IPS-15b (cell line): Measurements from ENCODE around the gene PARD6A.

Source experiments
- H3K27me3 ChIP-seq: one replicate; pipeline ENCODE4 v1.6.1; 2013; ENCODE audit warnings: low read length; ENCODE audit not compliant: control insufficient read depth, insufficient read depth
- H3K36me3 ChIP-seq: one replicate; pipeline ENCODE4 v1.6.1; 2013; ENCODE audit warnings: low read length; ENCODE audit not compliant: control insufficient read depth, insufficient read depth
- H3K4me1 ChIP-seq: one replicate; pipeline ENCODE4 v1.6.1; 2013; ENCODE audit warnings: mild to moderate bottlenecking, low read length; ENCODE audit not compliant: control insufficient read depth, insufficient read depth
- H3K4me3 ChIP-seq: one replicate; pipeline ENCODE4 v1.5.1; 2013; ENCODE audit warnings: low read depth, low read length
- H3K9ac ChIP-seq: one replicate; pipeline ENCODE4 v1.6.1; 2013; ENCODE audit warnings: low read depth, mild to moderate bottlenecking, low read length
- H3K9me3 ChIP-seq: one replicate; pipeline ENCODE4 v1.6.1; 2013; ENCODE audit warnings: mild to moderate bottlenecking, low read length; ENCODE audit not compliant: control insufficient read depth, insufficient read depth

Gene PARD6A

GRCh38 chr16:67672739-67673662 lies 12.2 kb downstream of the PARD6A start:
- Histone ChIP-seq H3K27me3 (no peaks in the 10 kb centered on the region), H3K4me3 (no peak overlapping the region), H3K9me3 (no peaks in the 10 kb centered on the region), H3K9ac (peak overlapping the region; percentile 37), H3K36me3 (peaks cover 6% of the 10 kb centered on the region), H3K4me1 (peaks cover 2% of the 10 kb centered on the region)

- H3K27me3 ChIP-seq = no peaks in the 10 kb centered on the region
- H3K9me3 ChIP-seq = no peaks in the 10 kb centered on the region
- peaks cover 2% of the 10 kb centered on the region for H3K4me1 ChIP-seq
- H3K9ac ChIP-seq = no peak overlapping the region
- H3K4me3 ChIP-seq = no peak overlapping the region
- peaks cover 6% of the 10 kb centered on the region for H3K36me3 ChIP-seq
Observed at GRCh38 chr16:67673712-67674580, 13.2 kb downstream of the PARD6A start.

DNA sequence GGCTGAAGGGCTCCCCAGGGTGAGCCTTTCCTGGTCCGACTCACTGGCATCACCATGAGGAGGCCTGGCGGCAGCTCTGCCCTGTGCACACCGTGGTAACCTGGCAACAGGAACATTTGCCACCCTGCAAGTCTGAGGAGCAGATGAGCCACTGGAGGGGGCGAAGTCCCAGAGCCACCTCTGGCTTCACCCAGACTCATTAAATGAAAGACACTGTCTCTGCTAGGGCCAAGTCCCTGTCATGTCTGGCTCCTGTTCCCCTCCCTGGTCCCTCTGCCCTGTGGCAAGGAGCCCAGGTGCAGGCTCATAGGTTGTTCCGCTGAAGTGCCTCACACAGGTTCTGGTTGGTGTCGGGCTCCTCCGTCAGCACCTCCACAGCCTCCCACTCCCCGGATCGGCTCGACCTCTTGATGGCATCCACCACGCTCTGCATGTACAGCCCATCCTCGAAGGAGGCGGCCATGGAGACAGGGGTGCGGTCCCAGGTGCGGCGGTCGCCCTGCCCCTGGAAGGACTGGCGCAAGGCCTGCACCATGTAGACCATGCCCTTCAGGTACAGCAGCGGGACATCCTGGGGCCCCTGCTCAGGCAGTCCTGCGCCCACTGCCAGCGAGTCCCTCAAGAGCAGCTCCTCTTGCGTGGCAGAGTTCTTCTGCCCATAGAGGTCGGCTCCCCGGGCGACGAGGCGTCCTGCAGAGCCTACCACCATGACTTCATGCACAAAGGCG lies 14.3 kb downstream of the PARD6A start:
- no peak overlapping the region for H3K4me3 ChIP-seq
- H3K36me3 ChIP-seq = peaks cover 6% of the 10 kb centered on the region
- H3K4me1 ChIP-seq = peaks cover 2% of the 10 kb centered on the region
- no peaks in the 10 kb centered on the region for H3K27me3 ChIP-seq
- no peak overlapping the region for H3K9ac ChIP-seq
- no peaks in the 10 kb centered on the region for H3K9me3 ChIP-seq

DNA sequence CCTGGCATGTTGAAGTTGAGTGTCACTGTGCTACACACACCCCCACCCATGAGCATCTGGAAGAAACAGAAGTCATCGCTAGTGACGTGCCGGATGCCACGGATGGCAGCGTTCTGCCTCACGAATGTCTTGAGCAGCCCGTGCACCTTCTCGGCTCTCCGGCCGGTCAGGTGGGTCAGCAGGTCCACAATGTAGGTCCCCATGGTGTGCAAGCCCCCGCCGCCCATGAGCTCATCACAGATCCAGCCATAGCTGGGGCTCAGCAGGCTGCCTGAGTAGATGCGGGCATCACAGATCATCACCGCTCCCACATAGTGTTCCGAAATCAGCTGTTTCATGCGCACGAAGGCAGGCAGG lies 14.8 kb downstream of the PARD6A start:
- Histone ChIP-seq H3K27me3 (no peaks in the 10 kb centered on the region), H3K4me3 (no peak overlapping the region), H3K9me3 (no peaks in the 10 kb centered on the region), H3K36me3 (peaks cover 6% of the 10 kb centered on the region), H3K4me1 (peaks cover 2% of the 10 kb centered on the region), H3K9ac (no peak overlapping the region)

DNA sequence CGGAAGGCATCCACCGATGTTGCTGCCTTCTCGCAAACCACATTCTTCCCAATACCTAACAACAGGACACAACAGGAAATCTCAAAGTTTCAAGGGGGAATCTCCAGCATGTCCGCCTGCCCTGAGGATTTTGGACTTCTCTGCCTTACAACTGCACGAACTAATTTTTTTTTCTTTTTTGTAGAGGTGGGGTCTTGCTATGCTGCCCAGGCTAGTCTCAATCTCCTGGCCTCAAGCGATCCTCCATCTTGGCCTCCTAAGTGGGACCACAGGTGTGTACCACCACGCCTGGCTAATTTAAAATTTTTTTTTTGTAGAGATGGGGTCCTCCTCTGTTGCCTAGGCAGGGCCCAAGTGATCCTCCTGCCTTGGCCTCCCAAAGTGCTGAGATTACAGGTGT lies 15.2 kb downstream of the PARD6A start:
- H3K27me3 ChIP-seq = no peaks in the 10 kb centered on the region
- H3K36me3 ChIP-seq = peaks cover 6% of the 10 kb centered on the region
- H3K4me3 ChIP-seq = no peak overlapping the region
- no peak overlapping the region for H3K9ac ChIP-seq
- peaks cover 2% of the 10 kb centered on the region for H3K4me1 ChIP-seq
- no peaks in the 10 kb centered on the region for H3K9me3 ChIP-seq

DNA sequence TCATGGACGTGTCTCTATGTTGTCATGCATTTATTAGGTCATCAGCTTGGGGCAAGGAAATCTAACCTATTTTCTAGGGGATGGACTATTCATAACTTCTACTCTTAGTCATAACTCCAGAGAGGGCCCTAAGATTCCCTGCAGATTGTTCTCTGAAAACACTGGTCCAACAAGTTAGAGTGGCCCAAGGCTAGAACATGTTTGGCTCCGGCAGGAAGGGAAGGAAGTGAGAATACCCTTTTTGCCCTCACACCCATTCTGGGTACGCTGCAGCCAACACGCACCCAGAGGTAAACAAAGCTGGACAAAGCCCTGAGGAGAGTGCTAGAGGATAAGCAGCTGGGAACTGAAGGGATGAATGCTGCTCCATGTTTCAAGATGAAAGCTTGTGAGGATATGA lies 15.8 kb downstream of the PARD6A start:
- peaks cover 6% of the 10 kb centered on the region for H3K36me3 ChIP-seq
- no peaks in the 10 kb centered on the region for H3K9me3 ChIP-seq
- H3K4me1 ChIP-seq = peaks cover 2% of the 10 kb centered on the region
- no peaks in the 10 kb centered on the region for H3K27me3 ChIP-seq
- H3K4me3 ChIP-seq = no peak overlapping the region
- no peak overlapping the region for H3K9ac ChIP-seq

DNA sequence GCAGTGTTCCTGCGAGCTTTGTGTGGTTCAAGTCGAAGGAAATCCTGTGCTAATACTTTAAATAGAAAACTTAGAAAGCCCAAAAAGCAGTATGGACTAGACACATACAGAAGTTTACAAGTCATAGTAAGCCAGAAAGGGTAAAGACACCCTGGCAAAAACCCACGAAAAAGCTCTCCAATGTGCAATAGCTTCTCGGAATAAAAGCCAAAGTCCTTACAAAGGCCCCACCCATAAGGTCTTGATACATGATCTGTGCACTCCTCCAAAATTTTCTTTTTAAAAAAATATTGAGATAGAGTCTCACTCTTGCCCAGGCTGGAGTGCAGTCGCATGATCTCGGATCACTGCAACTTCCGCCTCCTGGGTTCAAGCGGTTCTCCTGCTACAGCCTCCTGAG lies 16.2 kb downstream of the PARD6A start:
- H3K4me3 ChIP-seq = no peak overlapping the region
- H3K9me3 ChIP-seq = no peaks in the 10 kb centered on the region
- H3K9ac ChIP-seq = no peak overlapping the region
- H3K4me1 ChIP-seq = peaks cover 2% of the 10 kb centered on the region
- H3K27me3 ChIP-seq = no peaks in the 10 kb centered on the region
- H3K36me3 ChIP-seq = peaks cover 6% of the 10 kb centered on the region

GRCh38 chr16:67677712-67678111 lies 17.0 kb downstream of the PARD6A start:
- Histone ChIP-seq H3K9ac (no peak overlapping the region), H3K27me3 (no peaks in the 10 kb centered on the region), H3K36me3 (peaks cover 6% of the 10 kb centered on the region), H3K9me3 (no peaks in the 10 kb centered on the region), H3K4me3 (no peak overlapping the region), H3K4me1 (peaks cover 2% of the 10 kb centered on the region)

DNA sequence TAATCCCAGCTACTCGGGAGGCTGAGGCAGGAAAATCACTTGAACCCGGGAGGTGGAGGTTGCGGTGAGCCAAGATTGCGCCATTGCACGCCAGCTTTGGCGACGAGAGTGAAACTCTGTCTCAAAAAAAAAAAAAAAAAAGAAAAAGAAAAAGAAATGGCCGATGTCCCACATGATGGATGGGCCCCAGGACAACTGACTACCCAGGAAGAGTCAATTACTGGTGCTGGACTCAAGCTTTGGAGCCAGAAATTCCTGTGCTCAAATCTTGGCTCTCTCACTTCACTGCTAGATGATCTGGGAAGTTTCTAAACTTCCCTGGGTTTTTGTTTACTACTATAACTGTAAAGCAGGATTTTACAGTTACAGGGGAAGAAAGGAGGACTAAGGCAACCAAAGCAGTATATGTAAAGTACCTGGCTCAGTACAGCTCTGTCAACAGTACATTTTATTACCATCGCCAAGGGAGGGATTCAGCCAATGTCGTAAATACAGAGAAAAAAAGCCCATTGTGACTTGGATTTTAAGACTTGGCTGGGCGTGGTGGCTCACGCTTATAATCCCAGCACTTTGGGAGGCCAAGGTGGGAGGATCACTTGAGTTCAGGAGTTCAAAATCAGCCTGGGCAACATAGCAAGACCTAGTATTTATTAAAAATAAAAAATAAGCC lies 17.7 kb downstream of the PARD6A start:
- Histone ChIP-seq H3K27me3 (no peaks in the 10 kb centered on the region), H3K9ac (no peak overlapping the region), H3K4me1 (no peaks in the 10 kb centered on the region), H3K36me3 (peaks cover 6% of the 10 kb centered on the region), H3K4me3 (no peak overlapping the region), H3K9me3 (no peaks in the 10 kb centered on the region)

DNA sequence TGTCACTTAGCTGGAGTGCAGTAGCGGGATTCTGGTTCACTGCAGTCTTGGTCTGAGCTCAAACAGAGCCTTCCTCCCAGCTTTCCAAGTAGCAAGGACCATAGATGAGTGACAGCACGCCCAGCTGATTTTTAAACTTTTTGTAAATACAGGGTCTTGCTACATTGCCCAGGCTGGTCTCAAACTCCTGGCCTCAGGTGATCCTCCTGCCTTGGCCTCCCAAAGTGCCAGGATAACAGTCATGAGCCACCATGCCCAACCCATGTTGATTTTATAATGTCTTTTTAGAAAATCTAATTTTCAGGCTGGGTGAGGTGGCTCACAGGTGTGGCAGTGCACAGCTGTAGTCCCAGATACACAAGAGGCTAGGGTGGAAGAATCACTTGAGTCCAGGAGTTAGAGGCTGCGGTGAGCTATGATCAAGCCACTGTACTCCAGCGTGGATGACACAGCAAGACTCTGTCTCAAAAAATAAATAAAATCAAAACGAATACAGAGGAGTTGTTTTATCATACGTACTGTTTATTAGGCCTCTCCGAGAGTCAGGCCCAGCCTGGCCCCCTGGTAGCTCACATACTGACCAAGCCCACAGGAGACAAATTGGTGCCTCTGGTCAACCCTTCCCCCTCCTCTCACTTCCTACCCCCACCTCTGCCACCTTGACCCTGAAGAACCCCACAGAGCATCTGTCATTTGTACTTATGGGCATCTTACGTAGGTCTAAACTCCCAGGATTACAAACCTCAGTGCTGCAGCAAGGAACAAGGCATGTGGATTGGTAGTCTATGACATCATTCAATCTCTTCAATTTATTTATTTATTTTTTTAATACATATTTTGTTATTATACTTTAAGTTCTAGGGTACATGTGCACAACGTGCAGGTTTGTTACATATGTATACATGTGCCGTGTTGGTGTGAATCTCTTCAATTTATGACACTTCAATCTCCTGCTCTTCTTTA lies 19.5 kb downstream of the PARD6A start:
- no peak overlapping the region for H3K4me3 ChIP-seq
- no peak overlapping the region for H3K9ac ChIP-seq
- H3K27me3 ChIP-seq = no peaks in the 10 kb centered on the region
- no peaks in the 10 kb centered on the region for H3K4me1 ChIP-seq
- peaks cover 12% of the 10 kb centered on the region for H3K36me3 ChIP-seq
- no peaks in the 10 kb centered on the region for H3K9me3 ChIP-seq
